ENCODE data around the gene BUB1B. TPM values are rescaled to one million over a fixed set of nuclear protein-coding genes. Genes with fewer than 3 reads are reported as not detected.

The BUB1B gene
- polyA plus RNA-seq, 1 donor (not counting 4 experiments of a cell fraction or from before 2014, with no cell fraction given): 19.7 TPM

DNA sequence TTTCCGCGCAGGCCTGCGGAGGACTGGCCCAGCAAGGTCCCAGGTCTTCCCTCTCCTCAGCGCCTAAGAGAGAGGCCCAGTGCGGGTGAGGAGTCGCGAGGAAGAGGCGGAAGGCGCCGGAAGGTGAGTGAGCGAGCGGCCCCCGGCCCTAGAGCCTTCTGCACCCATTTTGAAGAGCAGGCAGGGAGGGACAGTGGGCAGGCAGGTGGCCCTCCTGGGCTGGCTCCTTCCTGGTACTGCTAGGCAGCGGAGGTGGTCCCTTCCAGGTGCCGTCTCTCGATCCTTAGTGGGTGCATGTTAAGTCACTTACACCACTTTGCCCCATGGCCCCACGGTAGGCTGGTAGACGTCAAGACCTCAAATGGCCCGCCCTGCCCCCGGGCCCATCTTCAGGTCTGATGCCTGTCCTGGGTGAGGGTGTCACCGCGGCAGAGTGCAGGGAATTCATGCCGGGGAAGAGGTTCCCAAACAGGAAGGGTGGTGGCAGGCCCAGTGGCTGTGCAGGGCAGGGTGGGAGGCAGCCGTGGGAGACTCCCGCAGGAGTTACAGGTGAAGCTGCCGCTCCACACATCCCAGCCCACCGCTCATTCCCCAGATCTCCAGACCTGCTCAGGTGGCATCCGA lies 92.4 kb downstream of the BUB1B start:
- FAIRE-seq: no peak
- Histone ChIP-seq H3K27ac (ENCODE audit: control insufficient read depth, insufficient read depth, low read length) (no peak overlapping the region), H4K20me1 (ENCODE audit: control insufficient read depth, extremely low read depth, insufficient read depth, low read length) (peaks cover 4% of the 10 kb centered on the region), H3K4me3 (ENCODE audit: control insufficient read depth in 2 of 3, extremely low read depth in 1 of 3, insufficient read depth in 2 of 3, low read depth in 1 of 3, low read length in 3 of 3) (peak overlapping the region in 1 of 3 experiments; percentile 56), H3K36me3 (ENCODE audit: control insufficient read depth in 2 of 2, extremely low read depth in 1 of 2, insufficient read depth in 2 of 2, low read length in 2 of 2) (peaks cover 17 to 24% of the 10 kb centered on the region in 2 experiments), H3K4me1 (ENCODE audit: control insufficient read depth, extremely low read depth, insufficient read depth, low read length) (peaks cover 50% of the 10 kb centered on the region), H3K27me3 (ENCODE audit: control insufficient read depth, extremely low read depth, insufficient read depth, low read length) (no peaks in the 10 kb centered on the region), H2AFZ (ENCODE audit: control insufficient read depth, low read length) (no peak overlapping the region), H3K79me2 (ENCODE audit: control insufficient read depth, insufficient read depth, low read length) (peaks cover 5% of the 10 kb centered on the region), H3K9me1 (ENCODE audit: control insufficient read depth, extremely low read depth, insufficient read depth, low read length) (no peaks in the 10 kb centered on the region), H3K9me3 (ENCODE audit: control insufficient read depth, low read depth, low read length) (no peaks in the 10 kb centered on the region), H3K9ac (ENCODE audit: control insufficient read depth, extremely low read depth, insufficient read depth, low read length) (peak overlapping the region; percentile 34), H3K4me2 (ENCODE audit: control insufficient read depth, extremely low read depth, insufficient read depth, low read depth, low read length) (peak overlapping the region; percentile 62)
- TF ChIP-seq CTCF (optimal IDR thresholded peaks at IDR 0.05 in 1 of 3, IDR thresholded peaks at IDR 0.05 in 1 of 3, conservative IDR thresholded peaks at IDR 0.05 in 1 of 3; ENCODE audit: extremely low read depth in 1 of 3, insufficient read depth in 2 of 3, low read length in 3 of 3) (no peak), EZH2 (IDR thresholded peaks at IDR 0.05; ENCODE audit: low read length) (no peak)
- dilution Hi-C loops (cut with MboI; ENCODE audit: extremely low pct_ligation_motif_present, low sequenced_read_pairs): no loop called here
- DNase-seq (ENCODE audit: low read depth, low spot score): no peak

DNA sequence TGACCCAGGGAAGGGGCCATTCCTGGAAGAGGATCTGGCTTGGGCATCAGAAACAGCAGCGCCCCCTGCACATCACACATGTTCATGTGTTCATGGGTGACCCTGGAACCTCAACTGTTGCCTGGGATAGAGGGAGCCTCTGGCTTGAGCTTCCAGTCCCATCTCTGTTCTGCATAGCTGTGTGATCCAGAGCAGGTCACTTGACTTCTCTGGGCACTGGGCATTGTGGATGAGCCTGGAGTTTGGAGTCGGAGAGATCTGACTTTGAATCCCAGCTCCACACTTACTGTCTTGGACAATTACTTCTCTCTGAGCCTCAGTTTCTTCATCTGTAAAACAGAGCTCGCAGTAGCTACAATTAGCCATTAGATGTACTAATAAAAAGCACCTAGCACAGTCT lies 93.6 kb downstream of the BUB1B start:
- Histone ChIP-seq H3K9ac (ENCODE audit: control insufficient read depth, extremely low read depth, insufficient read depth, low read length) (no peak overlapping the region), H4K20me1 (ENCODE audit: control insufficient read depth, extremely low read depth, insufficient read depth, low read length) (peaks cover 4% of the 10 kb centered on the region), H3K4me3 (ENCODE audit: control insufficient read depth in 2 of 3, extremely low read depth in 1 of 3, insufficient read depth in 2 of 3, low read depth in 1 of 3, low read length in 3 of 3) (no peak overlapping the region), H3K27me3 (ENCODE audit: control insufficient read depth, extremely low read depth, insufficient read depth, low read length) (no peaks in the 10 kb centered on the region), H3K27ac (ENCODE audit: control insufficient read depth, insufficient read depth, low read length) (no peak overlapping the region), H2AFZ (ENCODE audit: control insufficient read depth, low read length) (no peak overlapping the region), H3K4me1 (ENCODE audit: control insufficient read depth, extremely low read depth, insufficient read depth, low read length) (peaks cover 41% of the 10 kb centered on the region), H3K9me1 (ENCODE audit: control insufficient read depth, extremely low read depth, insufficient read depth, low read length) (no peaks in the 10 kb centered on the region), H3K9me3 (ENCODE audit: control insufficient read depth, low read depth, low read length) (no peaks in the 10 kb centered on the region), H3K79me2 (ENCODE audit: control insufficient read depth, insufficient read depth, low read length) (peaks cover 9% of the 10 kb centered on the region), H3K4me2 (ENCODE audit: control insufficient read depth, extremely low read depth, insufficient read depth, low read depth, low read length) (no peak overlapping the region), H3K36me3 (ENCODE audit: control insufficient read depth in 2 of 2, extremely low read depth in 1 of 2, insufficient read depth in 2 of 2, low read length in 2 of 2) (peaks cover 24% of the 10 kb centered on the region in 2 experiments)
- DNase-seq (ENCODE audit: low read depth, low spot score): no peak
- FAIRE-seq: no peak
- dilution Hi-C loops (cut with MboI; ENCODE audit: extremely low pct_ligation_motif_present, low sequenced_read_pairs): no loop called here
- TF ChIP-seq CTCF (optimal IDR thresholded peaks at IDR 0.05 in 1 of 3, IDR thresholded peaks at IDR 0.05 in 1 of 3, conservative IDR thresholded peaks at IDR 0.05 in 1 of 3; ENCODE audit: extremely low read depth in 1 of 3, insufficient read depth in 2 of 3, low read length in 3 of 3) (no peak), EZH2 (IDR thresholded peaks at IDR 0.05; ENCODE audit: low read length) (no peak)

Measured in keratinocyte (primary cell).